MM.1S (cell line): Measurements from ENCODE around the gene AVP.

Experiments
- DNase-seq: peaks from one replicate; pipeline ENCODE4 v3.0.0-alpha.2; 2015
- H2AFZ ChIP-seq: fragments of 300-600 bp; sonication (generic); 2 replicates; pipeline ENCODE4 v1.6.0; 2016; ENCODE audit warnings: antibody characterized with exemption, low read length
- H3F3A ChIP-seq: fragments of 300-600 bp; sonication (generic); 2 replicates; pipeline ENCODE4 v1.6.1; 2016; ENCODE audit warnings: mild to moderate bottlenecking, antibody characterized with exemption, low read length, moderate library complexity, mixed read lengths; ENCODE audit not compliant: insufficient read depth
- H3K27ac ChIP-seq: fragments of 300-600 bp; sonication (generic); 2 replicates; pipeline ENCODE4 v1.5.1; 2016; ENCODE audit warnings: mild to moderate bottlenecking, low read length
- H3K27me3 ChIP-seq: fragments of 300-600 bp; sonication (generic); replicated peaks from 2 replicates; pipeline ENCODE4 v1.6.0; 2016; ENCODE audit warnings: low read length; ENCODE audit not compliant: insufficient read depth
- H3K36me3 ChIP-seq: fragments of 300-600 bp; sonication (generic); replicated peaks from 2 replicates; pipeline ENCODE4 v1.6.1; 2016; ENCODE audit warnings: mild to moderate bottlenecking, low read length, mixed read lengths; ENCODE audit not compliant: insufficient read depth
- H3K4me1 ChIP-seq: fragments of 300-600 bp; sonication (generic); 2 replicates; pipeline ENCODE4 v1.6.1; 2016; ENCODE audit warnings: low read length, mixed read lengths
- H3K4me2 ChIP-seq: fragments of 300-600 bp; sonication (generic); 2 replicates; pipeline ENCODE4 v1.6.0; 2016; ENCODE audit warnings: low read depth, low read length
- H3K4me3 ChIP-seq: fragments of 300-600 bp; sonication (generic); 2 replicates; pipeline ENCODE4 v1.5.1; 2016; ENCODE audit warnings: low read length, mixed read lengths
- H3K79me2 ChIP-seq: fragments of 300-600 bp; sonication (generic); 2 replicates; pipeline ENCODE4 v1.6.1; 2016; ENCODE audit warnings: mixed run types, low read length, mixed read lengths
- H3K9ac ChIP-seq: fragments of 300-600 bp; sonication (generic); 2 replicates; pipeline ENCODE4 v1.6.1; 2016; ENCODE audit warnings: low read length, mixed read lengths
- H3K9me2 ChIP-seq: fragments of 300-600 bp; sonication (generic); replicated peaks from 2 replicates; pipeline ENCODE4 v1.6.1; 2016; ENCODE audit warnings: mild to moderate bottlenecking, low read length, mixed read lengths; ENCODE audit not compliant: insufficient read depth
- H3K9me3 ChIP-seq: fragments of 300-600 bp; sonication (generic); replicated peaks from 2 replicates; pipeline ENCODE4 v1.6.1; 2016; ENCODE audit warnings: mild to moderate bottlenecking, low read length, mixed read lengths; ENCODE audit not compliant: insufficient read depth
- H4K20me1 ChIP-seq: fragments of 300-600 bp; sonication (generic); 2 replicates; pipeline ENCODE4 v1.6.1; 2016; ENCODE audit warnings: mild to moderate bottlenecking, low read length, moderate library complexity, mixed read lengths; ENCODE audit not compliant: insufficient read depth
- EZH2 ChIP-seq: fragments of 300-600 bp; sonication (generic); optimal IDR thresholded peaks from 2 replicates; pipeline ENCODE3; 2017; ENCODE audit warnings: low read depth, mild to moderate bottlenecking, antibody characterized with exemption, low read length, mixed read lengths
- EZH2phosphoT487 ChIP-seq: fragments of 300-600 bp; sonication (generic); IDR thresholded peaks from 2 replicates; pipeline ENCODE4 v1.6.1; 2018; ENCODE audit warnings: antibody characterized with exemption, low read length
- TF ChIP-seq, protein P1 (sequence below): fragments of 300-600 bp; sonication (generic); IDR thresholded peaks from 2 replicates; pipeline ENCODE4 v1.5.1; 2016; ENCODE audit warnings: antibody characterized with exemption, low read length, mixed read lengths

AVP gene

DNA sequence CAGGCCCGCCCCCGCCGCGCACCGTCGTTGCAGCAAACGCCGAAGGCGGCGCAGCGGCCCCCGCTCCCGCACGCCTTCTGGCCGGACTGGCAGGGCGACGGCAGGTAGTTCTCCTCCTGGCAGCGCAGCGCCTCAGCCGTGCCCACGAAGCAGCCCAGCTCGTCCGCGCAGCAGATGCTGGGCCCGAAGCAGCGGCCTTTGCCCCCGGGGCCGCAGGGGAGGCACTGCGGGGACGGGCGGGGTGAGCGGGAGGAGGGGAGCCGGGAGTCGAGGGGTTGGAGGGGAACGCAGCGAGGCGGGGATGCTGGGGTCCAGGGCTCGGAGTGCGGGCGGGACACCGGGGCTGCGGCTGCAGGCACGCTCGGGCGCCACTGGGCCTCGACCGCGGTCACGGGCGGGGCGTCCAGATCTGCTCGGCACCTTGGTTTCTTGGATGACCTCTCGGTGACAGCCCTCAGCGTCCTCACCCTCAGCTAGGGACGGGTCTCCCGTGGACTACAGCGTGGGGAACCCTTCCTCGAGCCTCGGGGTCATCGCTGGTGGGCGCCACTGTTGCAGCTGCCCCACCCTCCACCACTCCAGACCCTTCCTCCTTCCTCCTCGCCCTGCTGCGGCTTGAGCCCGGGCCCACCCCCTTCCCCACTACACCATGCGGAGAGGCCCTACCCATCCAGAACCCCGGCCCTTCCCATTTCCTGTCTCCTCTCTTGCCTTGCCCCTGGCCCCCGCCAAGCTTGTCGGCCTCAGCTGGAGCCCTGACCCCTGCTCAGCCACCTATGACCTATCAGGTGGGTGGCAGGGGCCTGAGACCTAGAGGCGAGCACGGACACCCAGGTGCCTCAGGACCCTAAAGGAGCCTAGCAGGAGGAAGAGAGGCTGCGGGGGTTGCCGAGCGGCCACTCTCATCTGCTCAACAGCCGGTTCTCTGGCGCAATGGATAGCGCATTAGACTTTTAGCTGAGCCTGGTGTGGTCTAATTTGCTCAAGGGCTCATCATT is 1.3 kb downstream of the AVP start:
- H3K4me2 ChIP-seq = no peak overlapping the region
- no peak overlapping the region for H3K4me3 ChIP-seq
- no peaks in the 10 kb centered on the region for H4K20me1 ChIP-seq
- no peaks in the 10 kb centered on the region for H3K9me2 ChIP-seq
- no peak for DNase-seq
- H3F3A ChIP-seq = no peaks in the 10 kb centered on the region
- no peak overlapping the region for H3K27ac ChIP-seq
- no peaks in the 10 kb centered on the region for H3K79me2 ChIP-seq
- no peaks in the 10 kb centered on the region for H3K4me1 ChIP-seq
- peaks cover 28% of the 10 kb centered on the region for H3K27me3 ChIP-seq
- H3K36me3 ChIP-seq = no peaks in the 10 kb centered on the region
- H3K9ac ChIP-seq = no peak overlapping the region
- no peak overlapping the region for H2AFZ ChIP-seq
- H3K9me3 ChIP-seq = no peaks in the 10 kb centered on the region
- TF ChIP-seq EZH2 (no peak), EZH2phosphoT487 (no peak)
- TF ChIP-seq, protein P1, sequence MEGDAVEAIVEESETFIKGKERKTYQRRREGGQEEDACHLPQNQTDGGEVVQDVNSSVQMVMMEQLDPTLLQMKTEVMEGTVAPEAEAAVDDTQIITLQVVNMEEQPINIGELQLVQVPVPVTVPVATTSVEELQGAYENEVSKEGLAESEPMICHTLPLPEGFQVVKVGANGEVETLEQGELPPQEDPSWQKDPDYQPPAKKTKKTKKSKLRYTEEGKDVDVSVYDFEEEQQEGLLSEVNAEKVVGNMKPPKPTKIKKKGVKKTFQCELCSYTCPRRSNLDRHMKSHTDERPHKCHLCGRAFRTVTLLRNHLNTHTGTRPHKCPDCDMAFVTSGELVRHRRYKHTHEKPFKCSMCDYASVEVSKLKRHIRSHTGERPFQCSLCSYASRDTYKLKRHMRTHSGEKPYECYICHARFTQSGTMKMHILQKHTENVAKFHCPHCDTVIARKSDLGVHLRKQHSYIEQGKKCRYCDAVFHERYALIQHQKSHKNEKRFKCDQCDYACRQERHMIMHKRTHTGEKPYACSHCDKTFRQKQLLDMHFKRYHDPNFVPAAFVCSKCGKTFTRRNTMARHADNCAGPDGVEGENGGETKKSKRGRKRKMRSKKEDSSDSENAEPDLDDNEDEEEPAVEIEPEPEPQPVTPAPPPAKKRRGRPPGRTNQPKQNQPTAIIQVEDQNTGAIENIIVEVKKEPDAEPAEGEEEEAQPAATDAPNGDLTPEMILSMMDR = no peak

DNA sequence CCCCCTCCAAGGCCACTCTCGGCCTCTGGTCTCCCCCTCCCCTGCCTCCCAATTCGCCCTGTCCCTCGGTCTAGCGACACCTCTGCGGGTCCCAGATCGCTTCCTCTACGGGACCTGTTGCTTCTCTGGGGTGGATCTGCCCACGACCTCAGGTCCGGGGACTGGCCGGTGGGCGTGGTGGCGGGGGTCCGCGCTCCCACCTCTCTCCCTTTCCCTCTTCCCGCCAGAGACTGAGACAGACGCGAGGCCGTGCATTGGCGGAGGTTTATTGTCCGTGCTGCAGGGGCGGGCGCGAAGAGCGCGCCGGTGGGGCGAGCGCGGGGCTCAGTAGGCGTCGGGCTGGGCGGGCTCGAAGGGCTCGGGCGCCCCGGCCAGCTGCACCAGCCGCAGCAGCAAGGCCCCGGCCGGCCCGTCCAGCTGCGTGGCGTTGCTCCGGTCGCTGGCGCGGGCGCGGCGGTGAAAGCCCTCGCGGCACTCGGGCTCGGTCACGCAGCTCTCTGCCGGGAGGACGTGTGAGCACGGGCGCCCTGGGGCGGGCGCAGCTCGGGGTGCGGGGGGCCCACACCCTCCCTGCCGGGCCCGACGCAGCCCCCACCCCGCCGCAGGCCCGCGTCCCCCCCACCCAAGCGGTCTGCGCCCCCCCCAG is 2.1 kb downstream of the AVP start:
- Histone ChIP-seq H3K27me3 (peaks cover 32% of the 10 kb centered on the region), H3K79me2 (no peaks in the 10 kb centered on the region), H3F3A (no peaks in the 10 kb centered on the region), H3K9me3 (no peaks in the 10 kb centered on the region), H3K9ac (no peak overlapping the region), H3K27ac (no peak overlapping the region), H4K20me1 (no peaks in the 10 kb centered on the region), H3K4me1 (no peaks in the 10 kb centered on the region), H2AFZ (no peak overlapping the region), H3K36me3 (no peaks in the 10 kb centered on the region), H3K4me2 (no peak overlapping the region), H3K9me2 (no peaks in the 10 kb centered on the region), H3K4me3 (no peak overlapping the region)
- TF ChIP-seq, protein P1 = no peak
- TF ChIP-seq EZH2 (no peak), EZH2phosphoT487 (no peak)
- DNase-seq = no peak

DNA sequence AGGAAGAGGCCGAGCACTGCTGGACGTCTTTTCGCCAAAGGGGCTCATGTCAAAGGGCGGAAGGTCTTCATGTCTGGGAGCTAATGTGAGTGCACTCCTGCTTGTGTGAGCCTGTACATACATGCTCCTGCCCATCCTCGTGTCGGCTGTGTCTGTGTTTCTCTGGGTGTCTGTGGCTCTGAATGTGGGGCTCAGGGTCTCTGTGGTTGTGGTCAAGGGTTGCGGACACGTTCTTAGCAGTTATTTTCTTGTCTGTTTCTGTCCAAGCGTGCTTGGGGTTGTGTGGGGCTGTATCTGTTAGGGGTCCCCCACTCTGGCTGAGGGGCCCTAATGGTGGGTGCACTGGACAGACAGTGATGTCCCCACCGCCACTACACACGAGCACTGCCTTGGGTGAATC is 2.9 kb downstream of the AVP start:
- Histone ChIP-seq H4K20me1 (no peaks in the 10 kb centered on the region), H3K27me3 (peaks cover 32% of the 10 kb centered on the region), H3K9me3 (no peaks in the 10 kb centered on the region), H3K4me2 (no peak overlapping the region), H3F3A (no peaks in the 10 kb centered on the region), H3K4me1 (no peaks in the 10 kb centered on the region), H2AFZ (no peak overlapping the region), H3K4me3 (no peak overlapping the region), H3K79me2 (no peaks in the 10 kb centered on the region), H3K27ac (no peak overlapping the region), H3K9ac (no peak overlapping the region), H3K9me2 (no peaks in the 10 kb centered on the region), H3K36me3 (no peaks in the 10 kb centered on the region)
- TF ChIP-seq EZH2phosphoT487 = no peak
- TF ChIP-seq, protein P1 = no peak
- TF ChIP-seq EZH2 = no peak
- DNase-seq = no peak
